GM18507 (cell line): ENCODE data around the gene VIPR2.
"Not testable (repeated sequence)": the region's sequence is repeated elsewhere in the genome, so short reads cannot be mapped to it uniquely, and the experiment has no call there.

Source experiments
- DNase-seq: peaks from one replicate; pipeline ENCODE4 v3.0.0; 2011; ENCODE audit warnings: low read depth; ENCODE audit not compliant: insufficient read length; ENCODE audit errors: extremely low spot score
- FAIRE-seq: peaks from 2 replicates; lab custom pipeline; 2011; peaks lifted over from hg19 to GRCh38; lab: Jason Lieb, UNC

The VIPR2 gene

GRCh38 chr7:158988302-158988862, 156.3 kb downstream of the VIPR2 start:
- FAIRE-seq (no peak), DNase-seq (no peak)

DNA sequence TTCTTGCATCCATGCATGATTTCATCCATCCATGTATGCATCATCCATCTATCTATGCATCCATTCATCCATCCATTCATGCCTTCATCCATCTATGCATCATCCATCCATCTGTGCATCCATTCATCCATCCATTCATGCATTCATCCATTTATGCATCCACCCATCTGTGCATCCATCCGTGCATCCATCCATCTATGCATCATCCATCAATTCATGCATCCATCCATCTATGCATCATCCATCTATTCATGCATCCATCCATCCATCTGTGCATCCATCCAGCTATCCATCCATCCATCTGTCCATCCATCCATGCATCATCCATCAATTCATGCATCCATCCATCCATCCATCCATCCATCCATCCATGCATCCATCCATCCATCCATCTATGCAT, 157.0 kb downstream of the VIPR2 start:
- FAIRE-seq, result no peak
- no peak for DNase-seq

DNA sequence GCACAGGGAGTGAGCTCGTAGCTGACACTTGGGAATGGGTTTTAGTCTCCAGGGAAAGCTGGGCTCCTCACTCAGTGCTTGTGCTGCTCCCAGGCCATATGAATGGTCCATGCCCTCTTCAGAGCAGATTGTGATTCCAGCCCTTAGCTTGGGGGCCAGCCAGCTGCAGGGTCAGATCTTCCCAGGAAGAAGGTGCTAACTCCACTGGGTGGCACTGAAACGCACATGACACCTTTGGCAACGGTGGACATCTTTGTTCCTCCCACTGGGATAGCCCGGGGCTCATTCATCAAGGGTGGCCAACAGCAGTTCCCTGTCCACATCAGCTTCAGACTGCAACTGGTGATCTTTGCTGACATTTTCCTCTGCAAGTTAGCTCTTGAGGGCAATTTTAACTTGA, 159.1 kb downstream of the VIPR2 start:
- no peak for DNase-seq
- no peak for FAIRE-seq

- not testable (repeated sequence) for DNase-seq, FAIRE-seq
Observed at GRCh38 chr7:158984007-158984406, 160.7 kb downstream of the VIPR2 start.

- FAIRE-seq, DNase-seq: not testable (repeated sequence)
Observed at GRCh38 chr7:158982080-158982479, 162.6 kb downstream of the VIPR2 start.

GRCh38 chr7:158979635-158980351, 164.9 kb downstream of the VIPR2 start:
- FAIRE-seq, result no peak
- DNase-seq, result no peak

- DNase-seq, result no peak
- no peak for FAIRE-seq
Observed at GRCh38 chr7:158979023-158979529, 165.6 kb downstream of the VIPR2 start.
